Sigmoid colon (tissue), 3 donors: ENCODE results near the gene UBE2L6.

Experiments used
- CTCF ChIP-seq, 4 experiments: fragments of 450-650 bp in 3 of 4; fragments of 200-600 bp in 1 of 4; IDR thresholded peaks; one replicate each; pipeline ENCODE4 v1.5.1; 2016 to 2019; ENCODE audit warnings: antibody characterized with exemption in 4 of 4, mild to moderate bottlenecking in 3 of 4, moderate library complexity in 2 of 4
- POLR2A ChIP-seq, 2 donors: fragments of 450-650 bp; IDR thresholded peaks; one replicate each; pipeline ENCODE4 v1.6.1; 2016; ENCODE audit warnings: antibody characterized with exemption in 2 of 2, mild to moderate bottlenecking in 2 of 2, moderate library complexity in 2 of 2

DNA sequence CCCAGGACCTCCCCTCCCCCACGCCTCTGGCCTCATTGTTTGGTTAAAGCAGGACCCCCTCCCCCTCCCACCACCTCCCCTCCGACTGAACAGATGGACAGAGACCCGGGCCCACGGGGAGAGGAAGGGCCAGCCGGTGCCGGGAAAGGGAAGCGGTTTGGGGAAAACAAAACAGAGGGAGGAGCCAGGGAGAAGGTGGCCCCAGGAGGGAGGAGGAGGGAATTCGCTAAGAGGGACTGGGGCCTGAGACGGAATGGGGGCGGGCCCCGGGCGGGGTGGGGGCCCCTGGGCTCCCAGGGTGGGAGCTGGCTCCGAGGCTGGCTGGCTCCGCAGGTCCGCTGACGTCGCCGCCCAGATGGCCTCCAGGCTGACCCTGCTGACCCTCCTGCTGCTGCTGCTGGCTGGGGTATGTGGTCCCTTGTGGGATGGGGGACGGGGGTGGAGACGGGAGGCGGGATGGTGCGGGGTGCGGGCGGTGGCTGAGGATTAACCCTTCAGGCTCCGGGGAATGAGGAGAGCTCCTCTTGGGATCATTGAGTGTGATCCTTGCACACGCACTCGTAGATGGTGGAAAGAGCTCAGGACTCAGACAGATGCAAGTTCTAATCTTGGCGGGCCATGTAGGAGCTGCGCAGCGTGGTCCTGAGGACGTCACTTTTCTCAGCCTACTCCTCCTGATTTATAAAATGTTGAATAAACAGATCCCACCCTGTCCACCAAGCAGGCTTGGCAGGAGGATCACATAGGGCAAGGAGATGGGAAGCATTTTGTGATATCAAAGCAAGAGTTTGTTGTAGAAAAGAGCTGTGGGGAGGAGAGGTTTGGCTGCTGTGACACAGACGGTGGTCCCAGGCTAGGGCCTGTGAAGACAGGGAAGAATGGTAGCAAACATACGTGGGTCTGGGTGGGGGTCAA is 30.7 kb upstream of the UBE2L6 start:
- TF ChIP-seq CTCF (IDR thresholded peaks at IDR 0.05) (no peak), POLR2A (IDR thresholded peaks at IDR 0.05) (no peak)
